ENCODE results near the gene EHMT2.

EHMT2 gene

GRCh38 chr6:31877651-31878161 lies 19.8 kb downstream of the EHMT2 start:
- TF ChIP-seq CTCF (IDR thresholded peaks at IDR 0.05; ENCODE audit: low read length, missing control alignments) = no peak
- DNase-seq (ENCODE audit: low read depth) = no peak
- no peak overlapping the region for H3K4me3 ChIP-seq (replicated peaks; ENCODE audit: low read depth, low read length)

GRCh38 chr6:31877125-31877650 lies 20.3 kb downstream of the EHMT2 start:
- TF ChIP-seq CTCF (IDR thresholded peaks at IDR 0.05; ENCODE audit: low read length, missing control alignments) = no peak
- no peak for DNase-seq (ENCODE audit: low read depth)
- H3K4me3 ChIP-seq (replicated peaks; ENCODE audit: low read depth, low read length) = no peak overlapping the region

DNA sequence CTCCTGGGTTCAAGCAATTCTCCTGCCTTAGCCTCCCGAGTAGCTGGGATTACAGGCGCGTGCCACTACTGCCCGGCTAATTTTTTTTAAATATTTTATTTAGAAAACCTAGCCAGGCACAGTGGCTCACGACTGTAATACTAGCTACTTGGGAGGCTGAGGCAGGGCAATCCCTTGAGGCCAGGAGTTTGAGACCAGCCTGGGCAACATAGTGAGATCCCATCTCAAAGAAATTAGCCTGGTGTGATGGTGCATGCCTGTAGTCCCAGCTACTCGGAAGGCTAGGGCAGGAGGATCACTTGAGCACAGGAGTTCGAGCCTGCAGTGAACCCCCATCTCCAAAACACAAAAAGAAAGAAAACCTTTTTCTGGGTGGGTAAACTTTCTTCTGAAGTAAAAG lies 21.1 kb downstream of the EHMT2 start:
- TF ChIP-seq CTCF (IDR thresholded peaks at IDR 0.05; ENCODE audit: low read length, missing control alignments) = no peak
- H3K4me3 ChIP-seq (replicated peaks; ENCODE audit: low read depth, low read length) = no peak overlapping the region
- no peak for DNase-seq (ENCODE audit: low read depth)

- no peak overlapping the region for H3K4me3 ChIP-seq (replicated peaks; ENCODE audit: low read depth, low read length)
- TF ChIP-seq CTCF (IDR thresholded peaks at IDR 0.05; ENCODE audit: low read length, missing control alignments) = no peak
- DNase-seq (ENCODE audit: low read depth) = no peak
These were observed 21.6 kb downstream of the EHMT2 start for GRCh38 chr6:31875877-31876276.

- DNase-seq (ENCODE audit: low read depth) = no peak
- H3K4me3 ChIP-seq (replicated peaks; ENCODE audit: low read depth, low read length) = no peak overlapping the region
- no peak for TF ChIP-seq CTCF (IDR thresholded peaks at IDR 0.05; ENCODE audit: low read length, missing control alignments)
These were observed 22.5 kb downstream of the EHMT2 start for GRCh38 chr6:31874836-31875572.

- TF ChIP-seq CTCF (IDR thresholded peaks at IDR 0.05; ENCODE audit: low read length, missing control alignments) = no peak
- DNase-seq (ENCODE audit: low read depth) = no peak
- no peak overlapping the region for H3K4me3 ChIP-seq (replicated peaks; ENCODE audit: low read depth, low read length)
These were observed 23.3 kb downstream of the EHMT2 start for GRCh38 chr6:31874084-31874670.

All from fibroblast of pulmonary artery (primary cell).